Astrocyte of the cerebellum (primary cell): ENCODE data around the gene SF3A2.

Experiments
- DNase-seq: peaks from one replicate; pipeline ENCODE4 v3.0.0-alpha.2; 2011; ENCODE audit warnings: low read depth
- H3K4me3 ChIP-seq: 2 replicates; pipeline ENCODE4 v1.5.1; 2011; ENCODE audit warnings: mild to moderate bottlenecking, low read depth, low read length, moderate library complexity
- CTCF ChIP-seq: IDR thresholded peaks from 2 replicates; pipeline ENCODE4 v1.5.1; 2012; ENCODE audit warnings: low read length, low read depth, moderate library complexity, mild to moderate bottlenecking; ENCODE audit errors: missing control alignments
- in situ Hi-C: cut with HindIII; loops from 2 replicates; pipeline ENCODE4 v1.10.0; 2017; ENCODE audit warnings: low sequenced_read_pairs

SF3A2 gene

GRCh38 chr19:2239173-2239572 lies 2.5 kb downstream of the SF3A2 start:
- peak overlapping the region; percentile 51 for H3K4me3 ChIP-seq
- no peak for TF ChIP-seq CTCF
- in situ Hi-C loops, result loop anchor here (5.0 kb wide), 2 partner anchors 52 to 88 kb away; partner anchors contain the start of genes LSM7 and SPPL2B

GRCh38 chr19:2239771-2240770 lies 3.4 kb downstream of the SF3A2 start:
- no peak for TF ChIP-seq CTCF
- in situ Hi-C loops, result loop anchor here (5.0 kb wide), 2 partner anchors 53 to 87 kb away; partner anchors contain the start of genes LSM7 and SPPL2B
- H3K4me3 ChIP-seq, result peak overlapping the region; percentile 51
- DNase-seq, result peak; percentile 34

More at GRCh38 chr19:2239173-2239572, 2.5 kb downstream of the SF3A2 start:
- no peak for DNase-seq

GRCh38 chr19:2240881-2241760 lies 4.5 kb downstream of the SF3A2 start:
- TF ChIP-seq CTCF, result no peak
- in situ Hi-C loops, result no loop called here
- no peak overlapping the region for H3K4me3 ChIP-seq
- DNase-seq, result no peak

- TF ChIP-seq CTCF, result no peak
- DNase-seq, result no peak
- in situ Hi-C loops, result no loop called here
- no peak overlapping the region for H3K4me3 ChIP-seq
These were observed 5.5 kb downstream of the SF3A2 start for GRCh38 chr19:2242092-2242537.

GRCh38 chr19:2242816-2243215 lies 6.2 kb downstream of the SF3A2 start:
- DNase-seq, result no peak
- in situ Hi-C loops, result no loop called here
- no peak for TF ChIP-seq CTCF
- H3K4me3 ChIP-seq, result no peak overlapping the region
